Fibroblast of peridontal ligament (primary cell): ENCODE data around the gene PIK3C3.
"Not testable (repeated sequence)": the region's sequence is repeated elsewhere in the genome, so short reads cannot be mapped to it uniquely, and the experiment has no call there.

Source experiments
- DNase-seq: peaks from one replicate; pipeline ENCODE4 v3.0.0-alpha.2; 2010; ENCODE audit errors: extremely low read depth

The PIK3C3 gene

GRCh38 chr18:41965634-41966255, 10.7 kb downstream of the PIK3C3 start:
- DNase-seq = peak; percentile 24

- no peak for DNase-seq
Observed at GRCh38 chr18:41966943-41967342, 11.9 kb downstream of the PIK3C3 start.

DNA sequence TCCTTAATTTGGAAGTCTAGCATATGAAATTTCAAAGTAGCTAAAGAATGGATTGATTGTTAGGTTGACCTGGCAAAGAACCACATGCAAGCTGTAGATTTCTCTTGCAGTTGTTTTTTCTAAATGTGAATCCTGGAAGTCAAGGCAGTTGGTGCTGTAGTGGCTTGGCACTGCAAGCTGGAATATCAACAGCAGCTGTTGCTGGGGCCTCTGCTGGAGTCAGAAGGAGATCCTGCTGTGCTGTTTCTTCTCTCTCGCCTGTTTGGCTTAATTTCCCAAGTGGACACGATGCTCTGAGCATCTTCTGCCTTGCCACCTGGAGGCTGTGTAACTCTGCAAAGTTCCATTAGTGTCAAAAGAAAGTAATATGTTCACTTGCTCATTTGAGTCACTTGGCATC, 12.6 kb downstream of the PIK3C3 start:
- peak; percentile 27 for DNase-seq

DNA sequence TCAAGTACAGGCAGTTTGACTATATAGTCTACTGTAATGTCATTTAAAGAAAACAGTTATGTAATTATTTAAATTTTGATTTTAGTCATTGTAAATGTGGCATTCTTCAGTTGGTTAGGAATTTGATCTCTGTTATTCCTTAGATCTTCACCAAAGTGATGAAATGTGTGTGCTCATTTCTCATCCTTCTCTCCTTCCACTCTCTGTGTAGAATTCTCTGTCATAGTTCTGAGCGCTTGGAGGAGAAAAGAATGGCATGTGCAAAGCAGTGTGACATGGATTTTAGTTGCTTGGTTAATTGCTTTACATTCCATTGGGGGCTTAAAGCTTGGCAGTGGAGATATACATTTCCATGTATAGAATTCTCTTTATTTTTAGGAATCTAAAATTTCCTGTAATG, 14.8 kb downstream of the PIK3C3 start:
- DNase-seq = peak; percentile 17

DNA sequence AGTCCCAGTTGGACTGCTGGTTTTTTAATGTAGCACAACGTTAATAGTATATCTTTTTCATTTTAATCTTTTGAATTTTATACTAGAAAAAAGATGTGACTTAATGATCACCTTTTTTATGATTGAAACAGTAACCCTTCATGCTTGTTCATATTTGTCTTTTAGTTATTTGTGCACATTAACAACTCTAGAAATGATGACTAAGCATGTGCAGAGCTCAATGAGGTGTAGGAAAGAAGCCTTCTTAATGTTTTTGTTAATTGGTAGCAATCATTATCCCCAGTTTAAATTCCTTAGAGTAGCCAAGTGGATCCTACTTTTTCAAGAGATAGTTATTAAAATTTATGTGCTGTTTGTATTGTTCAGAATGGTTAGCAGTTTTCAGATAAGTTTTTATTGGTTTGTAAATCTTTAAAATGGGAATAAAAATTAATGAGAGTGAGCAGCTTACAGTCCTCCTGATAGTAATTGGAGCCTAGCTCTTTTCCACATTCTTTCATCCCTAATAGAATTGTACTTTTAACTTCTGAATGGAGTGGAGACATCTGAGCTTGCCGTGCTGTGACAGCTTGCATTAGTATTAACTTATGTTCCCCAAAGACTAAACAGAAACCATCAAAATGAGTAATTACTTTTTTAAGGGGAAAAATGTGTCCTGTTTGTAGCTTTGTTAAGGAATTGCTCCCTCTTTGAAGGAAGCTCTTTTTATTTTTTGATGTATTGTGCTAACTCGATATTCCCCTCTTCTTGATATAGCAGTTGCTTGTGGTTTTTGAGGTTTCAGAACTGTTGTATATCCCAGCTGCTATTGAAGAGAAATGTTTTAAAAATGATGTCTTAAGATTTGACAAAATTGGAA, 17.3 kb downstream of the PIK3C3 start:
- peak; percentile 43 for DNase-seq

GRCh38 chr18:41973983-41974382, 18.9 kb downstream of the PIK3C3 start:
- DNase-seq = no peak

- DNase-seq = no peak
Observed at GRCh38 chr18:41974796-41975201, 19.8 kb downstream of the PIK3C3 start.

GRCh38 chr18:41975284-41975683, 20.2 kb downstream of the PIK3C3 start:
- no peak for DNase-seq

- DNase-seq = no peak
Observed at GRCh38 chr18:41977233-41977632, 22.2 kb downstream of the PIK3C3 start.

DNA sequence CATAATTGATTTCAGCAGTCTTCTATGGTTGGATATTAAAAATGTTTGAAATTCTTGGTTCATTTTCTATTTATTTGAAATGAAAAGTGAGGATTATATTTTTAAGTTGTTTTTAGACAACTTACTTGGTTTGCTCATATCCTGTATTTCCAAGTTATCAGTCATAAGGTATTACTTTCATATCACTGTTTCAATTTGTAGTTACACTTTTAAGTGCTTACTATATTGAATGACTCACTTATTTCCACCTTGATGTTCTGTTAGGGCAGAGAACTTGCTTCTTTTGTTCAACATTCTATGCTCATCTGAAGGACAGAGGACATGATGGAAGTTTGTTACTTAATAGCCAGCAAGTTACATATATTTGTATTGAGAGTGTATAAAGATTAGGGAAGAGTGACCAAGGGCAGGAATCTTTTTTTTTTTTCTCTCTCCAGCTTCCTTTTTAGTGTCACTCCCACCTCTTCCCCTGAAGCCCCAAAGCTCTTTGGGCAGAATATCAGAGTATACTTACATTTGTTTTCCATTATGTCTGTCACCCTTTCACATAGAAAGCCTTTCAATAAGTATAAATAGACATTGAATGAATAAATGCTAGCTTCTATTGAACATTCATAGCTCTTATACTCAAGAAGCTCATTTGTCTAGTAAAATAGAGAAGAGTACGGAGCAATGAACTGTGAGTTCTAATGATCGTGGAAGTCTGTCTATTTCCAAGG, 28.1 kb downstream of the PIK3C3 start:
- DNase-seq = no peak

- DNase-seq = no peak
Observed at GRCh38 chr18:41985914-41986313, 30.9 kb downstream of the PIK3C3 start.

DNA sequence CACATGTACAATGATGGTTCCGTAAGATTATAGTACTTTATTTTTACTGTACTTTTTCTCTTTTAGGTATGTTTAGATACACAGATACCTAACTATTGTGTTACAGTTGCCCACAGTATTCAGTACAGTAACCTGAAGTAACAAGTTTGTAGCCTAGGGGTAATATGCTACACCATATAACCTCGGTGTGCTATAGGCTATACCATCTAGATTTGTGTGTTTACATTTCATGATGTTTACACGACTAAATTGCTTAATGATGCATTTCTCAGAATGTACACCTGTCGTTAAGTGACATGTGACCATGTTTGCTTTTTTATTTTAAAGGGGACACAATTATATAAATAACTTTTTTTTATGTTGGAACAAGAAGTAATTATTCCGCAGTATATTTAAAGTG, 34.5 kb downstream of the PIK3C3 start:
- no peak for DNase-seq

DNA sequence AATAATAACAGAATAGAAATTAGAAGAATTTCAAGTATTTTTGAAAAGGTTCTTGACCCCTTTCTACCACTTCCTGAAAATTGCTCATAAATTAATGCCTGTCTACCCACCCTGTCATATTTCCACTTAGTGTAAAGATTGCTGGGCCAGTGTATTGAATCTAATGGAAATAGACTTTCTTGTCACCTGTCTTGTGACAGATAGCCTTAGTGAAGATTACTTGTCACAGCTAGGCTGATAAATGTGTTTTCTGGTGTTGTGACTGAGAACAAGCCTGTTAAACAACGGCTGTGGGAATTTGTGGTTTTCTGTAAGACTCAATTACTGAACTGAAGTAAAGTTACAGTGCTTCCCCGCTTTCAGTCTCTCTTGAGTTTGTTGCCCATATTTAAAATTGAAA, 37.0 kb downstream of the PIK3C3 start:
- DNase-seq = no peak

DNA sequence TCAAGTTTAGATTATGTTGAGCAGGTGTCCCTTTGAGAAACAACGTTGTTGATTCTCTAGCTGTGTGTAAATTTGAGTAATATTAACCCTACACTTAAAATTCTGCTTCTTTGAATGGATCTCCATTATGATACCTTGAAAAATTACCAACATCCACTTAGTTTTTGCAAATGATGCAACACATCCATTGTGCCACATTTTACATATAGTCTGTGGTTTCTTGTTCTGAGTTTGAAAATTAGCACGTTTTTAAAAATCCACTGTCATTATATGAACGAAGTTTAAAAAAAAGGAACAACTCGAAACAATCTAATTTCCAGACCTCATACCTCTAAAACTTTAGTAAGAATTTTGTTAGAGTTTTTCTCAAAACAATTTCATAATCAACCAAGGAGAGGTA, 37.7 kb downstream of the PIK3C3 start:
- DNase-seq = no peak

DNA sequence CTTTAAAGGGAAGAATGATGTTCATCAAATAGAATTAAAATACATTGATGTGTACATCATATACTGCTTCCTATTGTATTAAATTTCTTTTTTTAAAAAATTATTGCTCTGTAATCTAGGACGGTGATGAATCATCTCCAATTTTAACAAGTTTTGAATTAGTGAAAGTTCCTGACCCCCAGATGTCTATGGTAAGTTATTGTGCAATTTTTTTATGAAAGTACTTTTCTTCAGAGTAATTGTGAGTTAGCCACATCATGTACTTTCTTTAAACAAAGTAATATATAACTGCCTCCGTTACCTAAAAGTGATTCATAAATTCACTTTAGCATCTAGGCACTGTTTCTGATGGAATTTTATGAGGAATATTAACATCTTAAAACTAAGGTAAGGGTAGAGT, 38.1 kb downstream of the PIK3C3 start:
- DNase-seq = peak; percentile 7

DNA sequence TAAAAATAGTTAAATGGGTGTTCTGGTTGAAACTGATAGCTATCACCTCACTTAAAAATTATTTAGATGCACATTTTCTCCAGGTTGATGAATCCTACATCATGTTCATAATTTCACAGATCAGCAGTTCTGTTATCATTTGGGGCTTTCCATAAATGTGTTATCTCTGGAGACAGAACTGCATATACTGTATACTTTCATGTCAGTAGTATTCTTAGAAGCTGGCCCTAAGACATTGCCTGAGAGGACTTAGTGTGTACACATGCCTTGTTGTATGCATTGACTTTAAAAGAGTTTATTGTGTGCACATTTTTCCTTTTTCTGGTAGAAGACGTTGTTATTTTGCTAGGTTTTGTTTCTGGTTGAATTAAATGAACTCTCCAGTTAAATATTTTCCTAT, 41.0 kb downstream of the PIK3C3 start:
- DNase-seq = no peak

DNA sequence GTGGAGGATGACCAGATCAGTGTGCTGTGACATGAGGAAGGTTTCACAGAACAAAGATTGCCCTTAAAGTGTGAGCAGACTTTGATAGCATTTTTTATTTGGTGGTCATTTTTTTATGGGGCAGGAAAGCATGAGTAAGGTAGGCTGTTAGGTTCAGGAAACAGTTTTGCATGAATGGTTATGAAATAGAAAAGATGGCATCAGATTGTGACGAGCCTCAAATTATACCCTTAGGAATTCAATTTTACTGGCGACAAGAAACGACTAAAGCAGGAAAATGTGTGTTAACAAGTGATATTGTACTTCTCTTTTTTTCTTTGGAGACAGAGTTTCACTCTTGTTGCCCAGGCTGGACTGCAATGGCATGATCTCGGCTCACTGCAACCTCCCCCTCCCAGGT, 44.7 kb downstream of the PIK3C3 start:
- no peak for DNase-seq

GRCh38 chr18:42001801-42002200, 46.8 kb downstream of the PIK3C3 start:
- DNase-seq = no peak

GRCh38 chr18:42004653-42005052, 49.6 kb downstream of the PIK3C3 start:
- DNase-seq = no peak

DNA sequence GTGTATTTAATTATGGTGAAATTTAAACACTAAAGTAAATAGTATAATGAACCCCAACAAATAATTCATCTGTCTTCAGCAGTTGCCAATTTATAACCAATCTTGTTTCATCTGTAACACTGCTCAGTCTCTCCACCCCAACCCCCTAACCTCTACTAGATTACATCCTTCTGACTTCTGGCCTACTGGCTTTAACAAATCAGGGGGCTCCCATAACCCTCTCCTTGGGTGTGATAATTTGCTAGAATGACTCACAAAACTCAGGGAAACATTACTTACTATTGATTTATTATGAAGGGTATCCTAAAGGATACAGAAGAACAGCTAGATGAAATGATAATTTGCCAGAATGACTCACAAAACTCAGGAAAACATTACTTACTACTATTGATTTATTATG, 50.7 kb downstream of the PIK3C3 start:
- no peak for DNase-seq

GRCh38 chr18:42009457-42009856, 54.4 kb downstream of the PIK3C3 start:
- not testable (repeated sequence) for DNase-seq

- DNase-seq = no peak
Observed at GRCh38 chr18:42011053-42011452, 56.0 kb downstream of the PIK3C3 start.

- no peak for DNase-seq
Observed at GRCh38 chr18:42018831-42019230, 63.8 kb downstream of the PIK3C3 start.
